HepG2 (cell line): ENCODE data around the gene EGR4. TPM values are rescaled to one million over a fixed set of nuclear protein-coding genes. Genes with fewer than 3 reads are reported as not detected.

Experiments used
- ATRX ChIP-seq: sonication (generic); formaldehyde crosslinking; IDR thresholded peaks from 2 replicates; pipeline ENCODE4 v1.4.0; 2020; ENCODE audit warnings: missing genetic modification reagents, borderline replicate concordance
- FOXJ3 ChIP-seq: sonication (generic); formaldehyde crosslinking; IDR thresholded peaks from 2 replicates; pipeline ENCODE4 v1.4.0; 2020; ENCODE audit warnings: missing genetic modification reagents, mild to moderate bottlenecking, borderline replicate concordance
- GPN1 ChIP-seq: sonication (generic); formaldehyde crosslinking; IDR thresholded peaks from 2 replicates; pipeline ENCODE4 v1.5.1; 2020; ENCODE audit warnings: missing genetic modification reagents, borderline replicate concordance
- IRX3 ChIP-seq: sonication (generic); formaldehyde crosslinking; IDR thresholded peaks from 2 replicates; pipeline ENCODE4 v1.8.1; 2023; ENCODE audit warnings: mild to moderate bottlenecking, low read depth, missing genetic modification reagents, borderline replicate concordance
- MYPOP ChIP-seq: sonication (generic); formaldehyde crosslinking; IDR thresholded peaks from 2 replicates; pipeline ENCODE4 v1.8.1; 2023; ENCODE audit warnings: mild to moderate bottlenecking, moderate library complexity, missing genetic modification reagents
- RXRB ChIP-seq: IDR thresholded peaks from 2 replicates; pipeline ENCODE4 v1.6.1; 2016; ENCODE audit warnings: borderline replicate concordance, missing genetic modification reagents, missing compliant biosample characterization
- SPEN ChIP-seq: sonication (generic); formaldehyde crosslinking; IDR thresholded peaks from 2 replicates; pipeline ENCODE4 v1.5.1; 2020; ENCODE audit warnings: low read depth, mild to moderate bottlenecking, missing genetic modification reagents
- SUZ12 ChIP-seq: fragments of 150-350 bp; IDR thresholded peaks from 2 replicates; pipeline ENCODE4 v1.6.1; 2014; ENCODE audit warnings: low read depth, low read length
- SYNCRIP ChIP-seq: fragments of 200-400 bp; formaldehyde crosslinking; IDR thresholded peaks from 2 replicates; pipeline ENCODE4 v1.6.1; 2018; ENCODE audit warnings: mild to moderate bottlenecking, low read depth, low read length; ENCODE audit not compliant: insufficient read depth
- TBX2 ChIP-seq: sonication (generic); formaldehyde crosslinking; IDR thresholded peaks from 2 replicates; pipeline ENCODE4 v1.5.0; 2020; ENCODE audit warnings: missing genetic modification reagents, mild to moderate bottlenecking, borderline replicate concordance
- TFAP4 ChIP-seq: sonication (generic); IDR thresholded peaks from 2 replicates; pipeline ENCODE4 v1.6.1; 2016; ENCODE audit warnings: low read depth, borderline replicate concordance
- THAP11 ChIP-seq: IDR thresholded peaks from 2 replicates; pipeline ENCODE4 v1.6.1; 2016; ENCODE audit warnings: missing biosample characterization, missing genetic modification reagents
- TOPORS ChIP-seq: sonication (generic); formaldehyde crosslinking; IDR thresholded peaks from 2 replicates; pipeline ENCODE4 v1.8.0; 2023; ENCODE audit warnings: mild to moderate bottlenecking, missing genetic modification reagents
- ZBTB40 ChIP-seq, 2 experiments: fragments of 450-650 bp in 1 of 2; sonication (generic) in 1 of 2; formaldehyde crosslinking in 1 of 2; IDR thresholded peaks; 2 replicates each; pipeline versions ENCODE4 v1.6.1 to v1.8.0; 2016 to 2022; ENCODE audit warnings: antibody characterized with exemption in 1 of 2, mild to moderate bottlenecking in 1 of 2, missing genetic modification reagents in 1 of 2
- ZNF224 ChIP-seq: sonication (generic); formaldehyde crosslinking; IDR thresholded peaks from 2 replicates; pipeline ENCODE4 v1.5.0; 2020; ENCODE audit warnings: mild to moderate bottlenecking, missing genetic modification reagents
- ZNF34 ChIP-seq: sonication (generic); formaldehyde crosslinking; IDR thresholded peaks from 2 replicates; pipeline ENCODE4 v1.4.0; 2020; ENCODE audit warnings: mild to moderate bottlenecking, missing genetic modification reagents, borderline replicate concordance
- ZNF816 ChIP-seq: sonication (generic); formaldehyde crosslinking; IDR thresholded peaks from 2 replicates; pipeline ENCODE4 v1.8.0; 2022; ENCODE audit warnings: missing genetic modification reagents, mild to moderate bottlenecking, borderline replicate concordance
- ZNF878 ChIP-seq: sonication (generic); formaldehyde crosslinking; IDR thresholded peaks from 2 replicates; pipeline ENCODE4 v1.8.1; 2023; ENCODE audit warnings: mild to moderate bottlenecking, missing genetic modification reagents, moderate library complexity
- ZSCAN12 ChIP-seq: sonication (generic); formaldehyde crosslinking; IDR thresholded peaks from 2 replicates; pipeline ENCODE4 v1.9.0; 2021; ENCODE audit warnings: mild to moderate bottlenecking, missing genetic modification reagents
- polyA plus RNA-seq, 8 experiments: library from polyadenylated mRNA; depleted of rRNA in 3 of 8; stranded (reverse) in 7 of 8; unstranded in 1 of 8; fragments of >200 nt; fragmentation: Illumina TruSeq in 4 of 8; extraction: Trizol in 4 of 8; gene quantifications; 2 replicates each; pipeline versions ENCODE4 v1.2.1 to v1.2.3, GENCODE V29; 2011 to 2016; ENCODE audit warnings: low read depth in 4 of 8, missing spikeins in 1 of 8, mixed read lengths in 1 of 8; ENCODE audit not compliant: insufficient read depth in 1 of 8
- total RNA-seq, 5 experiments: library from RNA; depleted of rRNA; stranded (reverse); fragments of >200 nt; fragmentation: Illumina TruSeq; extraction: Trizol; gene quantifications; 2 replicates each; pipeline ENCODE4 v1.2.3, GENCODE V29; 2016; ENCODE audit warnings: low read depth in 1 of 5

Gene EGR4
- total and polyA plus RNA-seq, 2 of the 13 experiments (the other 11 are each of a cell fraction or from before 2014, with no cell fraction given) = not detected

- TF ChIP-seq ZBTB40 (IDR thresholded peaks at IDR 0.05) (no peak), ZBTB40 (CRISPR knock-in tag; IDR thresholded peaks at IDR 0.05) (peak; percentile 52; the same call in 1 of the 2 replicates), TFAP4 (no peak), ATRX (no peak), TBX2 (CRISPR knock-in tag) (0 out of 2 replicates have a peak, but pooled peaks have one; percentile 35), ZNF224 (CRISPR knock-in tag) (no peak), SUZ12 (no peak), ZNF878 (CRISPR knock-in tag) (0 out of 2 replicates have a peak, but pooled peaks have one; percentile 55), THAP11 (CRISPR knock-in tag) (0 out of 2 replicates have a peak, but pooled peaks have one; percentile 44), FOXJ3 (0 out of 2 replicates have a peak, but pooled peaks have one; percentile 38), MYPOP (peak; percentile 75; the same call in 1 of the 2 replicates), ZSCAN12 (peak; percentile 97), RXRB (CRISPR knock-in tag) (peak; percentile 42; the same call in 1 of the 2 replicates), ZNF34 (CRISPR knock-in tag) (no peak), IRX3 (CRISPR knock-in tag) (0 out of 2 replicates have a peak, but pooled peaks have one; percentile 80), SPEN (CRISPR knock-in tag) (peak; percentile 70), TOPORS (0 out of 2 replicates have a peak, but pooled peaks have one; percentile 61), SYNCRIP (no peak), ZNF816 (no peak), GPN1 (peak; percentile 94)
Measured at GRCh38 chr2:73291093-73291460, 2.3 kb downstream of the EGR4 start (continued).
